HepG2 (cell line): Measurements from ENCODE around the gene ABRACL. TPM values are rescaled to one million over a fixed set of nuclear protein-coding genes. Genes with fewer than 3 reads are reported as not detected.
A peak's percentile ranks its signal among the peaks of the same experiment; 100 is the strongest.

ENCODE experiments used
- AGO2 ChIP-seq: fragments of 200-400 bp; formaldehyde crosslinking; optimal IDR thresholded peaks from 2 replicates; pipeline ENCODE3; 2017; ENCODE audit warnings: mild to moderate bottlenecking, low read depth, low read length, moderate library complexity
- ATF1 ChIP-seq: IDR thresholded peaks from 2 replicates; pipeline ENCODE4 v1.6.1; 2016; ENCODE audit warnings: mild to moderate bottlenecking, control low read depth
- ATF7 ChIP-seq, 2 experiments: fragments of 450-650 bp in 1 of 2; sonication (generic) in 1 of 2; formaldehyde crosslinking in 1 of 2; IDR thresholded peaks; 2 replicates each; pipeline versions ENCODE4 v1.4.0 to v1.6.1; 2016 to 2020; ENCODE audit warnings: antibody characterized with exemption in 1 of 2, mild to moderate bottlenecking in 1 of 2, missing genetic modification reagents in 1 of 2
- ETV5 ChIP-seq: IDR thresholded peaks from 2 replicates; pipeline ENCODE4 v1.6.1; 2018; ENCODE audit warnings: missing biosample characterization, missing genetic modification reagents, inconsistent platforms, borderline replicate concordance
- FOXA3 ChIP-seq: IDR thresholded peaks from 2 replicates; pipeline ENCODE4 v1.6.1; 2016; ENCODE audit warnings: missing genetic modification reagents, missing compliant biosample characterization
- GABPB1 ChIP-seq: IDR thresholded peaks from 2 replicates; pipeline ENCODE4 v1.6.1; 2016; ENCODE audit warnings: mild to moderate bottlenecking, missing genetic modification reagents, moderate library complexity, missing compliant biosample characterization
- HMGA1 ChIP-seq: sonication (generic); formaldehyde crosslinking; conservative IDR thresholded peaks from 2 replicates; pipeline ENCODE4 v1.4.0; 2020; ENCODE audit warnings: missing genetic modification reagents
- HOXD1 ChIP-seq: sonication (generic); formaldehyde crosslinking; IDR thresholded peaks from 2 replicates; pipeline ENCODE4 v1.5.0; 2020; ENCODE audit warnings: missing genetic modification reagents
- KAT8 ChIP-seq: IDR thresholded peaks from 2 replicates; pipeline ENCODE4 v1.6.1; 2016; ENCODE audit warnings: missing genetic modification reagents, missing compliant biosample characterization
- KMT2B ChIP-seq: IDR thresholded peaks from 2 replicates; pipeline ENCODE4 v1.6.1; 2016; ENCODE audit warnings: missing genetic modification reagents, missing compliant biosample characterization
- MED1 ChIP-seq: sonication (generic); formaldehyde crosslinking; IDR thresholded peaks from 2 replicates; pipeline ENCODE4 v1.4.0; 2020; ENCODE audit warnings: missing genetic modification reagents
- MEF2D ChIP-seq: sonication (generic); formaldehyde crosslinking; IDR thresholded peaks from 2 replicates; pipeline ENCODE4 v1.5.1; 2020; ENCODE audit warnings: mild to moderate bottlenecking, missing genetic modification reagents
- NCOA1 ChIP-seq: sonication (generic); formaldehyde crosslinking; IDR thresholded peaks from 2 replicates; pipeline ENCODE4 v1.9.0; 2021; ENCODE audit warnings: missing genetic modification reagents
- PATZ1 ChIP-seq: sonication (generic); formaldehyde crosslinking; IDR thresholded peaks from 2 replicates; pipeline ENCODE4 v1.4.0; 2020; ENCODE audit warnings: missing genetic modification reagents
- SMC3 ChIP-seq: IDR thresholded peaks from 2 replicates; pipeline ENCODE4 v1.6.1; 2011; ENCODE audit warnings: low read length, improper control_type of control experiment
- SRSF4 ChIP-seq: fragments of 200-400 bp; formaldehyde crosslinking; IDR thresholded peaks from one replicate; pipeline ENCODE4 v1.6.1; 2018; ENCODE audit warnings: mild to moderate bottlenecking, low read depth, low read length, moderate library complexity; ENCODE audit not compliant: poor library complexity, severe bottlenecking
- ZBTB2 ChIP-seq: sonication (generic); formaldehyde crosslinking; IDR thresholded peaks from 2 replicates; pipeline ENCODE4 v1.8.0; 2022; ENCODE audit warnings: low read depth, missing genetic modification reagents
- ZNF543 ChIP-seq: sonication (generic); formaldehyde crosslinking; IDR thresholded peaks from 2 replicates; pipeline ENCODE4 v1.4.0; 2020; ENCODE audit warnings: mild to moderate bottlenecking, missing genetic modification reagents
- ZNF670 ChIP-seq: sonication (generic); formaldehyde crosslinking; IDR thresholded peaks from 2 replicates; pipeline ENCODE4 v1.8.0; 2022; ENCODE audit warnings: mild to moderate bottlenecking, missing genetic modification reagents, borderline replicate concordance
- ZNF724P ChIP-seq: sonication (generic); formaldehyde crosslinking; IDR thresholded peaks from 2 replicates; pipeline ENCODE4 v1.8.0; 2022; ENCODE audit warnings: missing genetic modification reagents, borderline replicate concordance
- ZNF761 ChIP-seq: sonication (generic); formaldehyde crosslinking; conservative IDR thresholded peaks from 2 replicates; pipeline ENCODE4 v1.4.0; 2020; ENCODE audit warnings: mild to moderate bottlenecking, missing genetic modification reagents
- ZNF768 ChIP-seq: sonication (generic); formaldehyde crosslinking; IDR thresholded peaks from 2 replicates; pipeline ENCODE4 v1.4.0; 2020; ENCODE audit warnings: missing genetic modification reagents
- ZNF784 ChIP-seq: sonication (generic); formaldehyde crosslinking; IDR thresholded peaks from 2 replicates; pipeline ENCODE4 v1.5.1; 2020; ENCODE audit warnings: missing genetic modification reagents, mild to moderate bottlenecking, borderline replicate concordance
- ZSCAN21 ChIP-seq: sonication (generic); formaldehyde crosslinking; IDR thresholded peaks from 2 replicates; pipeline ENCODE4 v1.8.0; 2022; ENCODE audit warnings: mild to moderate bottlenecking, missing genetic modification reagents, moderate library complexity, borderline replicate concordance
- ZSCAN30 ChIP-seq: sonication (generic); formaldehyde crosslinking; IDR thresholded peaks from 2 replicates; pipeline ENCODE4 v1.5.0; 2020; ENCODE audit warnings: mild to moderate bottlenecking, missing genetic modification reagents
- polyA plus RNA-seq, 8 experiments: library from polyadenylated mRNA; depleted of rRNA in 3 of 8; stranded (reverse) in 7 of 8; unstranded in 1 of 8; fragments of >200 nt; fragmentation: Illumina TruSeq in 4 of 8; extraction: Trizol in 4 of 8; gene quantifications; 2 replicates each; pipeline versions ENCODE4 v1.2.1 to v1.2.3, GENCODE V29; 2011 to 2016; ENCODE audit warnings: low read depth in 4 of 8, missing spikeins in 1 of 8, mixed read lengths in 1 of 8; ENCODE audit not compliant: insufficient read depth in 1 of 8
- total RNA-seq, 5 experiments: library from RNA; depleted of rRNA; stranded (reverse); fragments of >200 nt; fragmentation: Illumina TruSeq; extraction: Trizol; gene quantifications; 2 replicates each; pipeline ENCODE4 v1.2.3, GENCODE V29; 2016; ENCODE audit warnings: low read depth in 1 of 5

ABRACL gene
- total and polyA plus RNA-seq, 2 of the 13 experiments (the other 11 are each of a cell fraction or from before 2014, with no cell fraction given) = 1.4 to 5.4 TPM

GRCh38 chr6:139028658-139029469, at the start of gene ABRACL (continued):
- TF ChIP-seq ZNF761 = peak; percentile 87
- peak; percentile 23; the same call in 1 of the 2 replicates for TF ChIP-seq ZSCAN21 (CRISPR knock-in tag)
- no peak for TF ChIP-seq ZSCAN30
- no peak; the same call in 1 of the 2 replicates for TF ChIP-seq ZNF543 (CRISPR knock-in tag)
- peak; percentile 10; the same call in 1 of the 2 replicates for TF ChIP-seq ETV5
- no peak for TF ChIP-seq ZNF768 (CRISPR knock-in tag)
- no peak for TF ChIP-seq ZNF724P (CRISPR knock-in tag)
- no peak for TF ChIP-seq ZNF784 (CRISPR knock-in tag)
- peak; percentile 28; the same call in 1 of the 2 replicates for TF ChIP-seq KAT8 (CRISPR knock-in tag)
- TF ChIP-seq ATF7 (IDR thresholded peaks at IDR 0.05) = no peak
- 0 out of 2 replicates have a peak, but pooled peaks have one; percentile 41 for TF ChIP-seq ATF7 (CRISPR knock-in tag; IDR thresholded peaks at IDR 0.05)
- TF ChIP-seq ZNF670 (CRISPR knock-in tag) = no peak
- no peak for TF ChIP-seq SMC3
- no peak for TF ChIP-seq ATF1 (CRISPR knock-in tag)
- TF ChIP-seq MED1 (CRISPR knock-in tag) = no peak
- TF ChIP-seq PATZ1 (CRISPR knock-in tag) = peak; percentile 61
- no peak for TF ChIP-seq ZBTB2 (CRISPR knock-in tag)
- TF ChIP-seq SRSF4 = no peak
- peak; percentile 69; the same call in 1 of the 2 replicates for TF ChIP-seq GABPB1 (CRISPR knock-in tag)
- no peak for TF ChIP-seq KMT2B
- TF ChIP-seq HOXD1 = no peak
- TF ChIP-seq AGO2 = peak; percentile 12
- no peak for TF ChIP-seq MEF2D (CRISPR knock-in tag)
- TF ChIP-seq HMGA1 (CRISPR knock-in tag) = no peak
- TF ChIP-seq FOXA3 (CRISPR knock-in tag) = no peak
- peak; percentile 85 for TF ChIP-seq NCOA1 (CRISPR knock-in tag)
